GM12864 (cell line): Measurements from ENCODE around the gene CTAGE1.

Experiments used
- DNase-seq: peaks from one replicate; pipeline ENCODE4 v3.0.0-alpha.2; 2011; ENCODE audit warnings: low read depth
- H3K4me3 ChIP-seq: 2 replicates; pipeline ENCODE4 v1.5.1; 2011; ENCODE audit warnings: mild to moderate bottlenecking, low read depth, low read length, control low read depth
- CTCF ChIP-seq: IDR thresholded peaks from 2 replicates; pipeline ENCODE4 v1.5.1; 2011; ENCODE audit warnings: low read depth, mild to moderate bottlenecking, moderate library complexity, low read length, control low read depth, inconsistent platforms; ENCODE audit errors: missing control alignments

Gene CTAGE1, protein sequence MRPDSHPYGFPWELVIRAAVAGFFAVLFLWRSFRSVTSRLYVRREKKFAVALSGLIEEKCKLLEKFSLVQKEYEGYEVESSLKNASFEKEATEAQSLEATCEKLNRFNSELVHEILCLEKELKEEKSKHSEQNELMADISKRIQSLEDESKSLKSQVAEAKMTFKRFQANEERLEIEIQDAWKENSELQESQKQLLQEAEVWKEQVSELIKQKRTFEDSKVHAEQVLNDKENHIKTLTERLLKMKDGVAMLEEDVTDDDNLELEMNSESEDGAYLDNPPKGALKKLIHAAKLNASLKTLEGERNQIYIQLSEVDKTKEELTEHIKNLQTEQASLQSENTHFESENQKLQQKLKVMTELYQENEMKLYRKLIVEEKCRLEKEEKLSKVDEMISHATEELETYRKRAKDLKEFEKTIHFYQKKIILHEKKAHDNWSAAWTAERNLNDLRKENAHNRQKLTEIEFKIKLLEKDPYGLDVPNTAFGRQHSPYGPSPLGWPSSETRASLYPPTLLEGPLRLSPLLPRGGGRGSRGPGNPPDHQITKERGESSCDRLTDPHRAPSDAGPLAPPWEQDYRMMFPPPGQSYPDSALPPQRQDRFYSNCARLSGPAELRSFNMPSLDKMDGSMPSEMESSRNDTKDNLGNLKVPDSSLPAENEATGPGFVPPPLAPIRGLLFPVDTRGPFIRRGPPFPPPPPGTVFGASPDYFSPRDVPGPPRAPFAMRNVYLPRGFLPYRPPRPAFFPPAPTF

GRCh38 chr18:22417496-22418188, at the start of gene CTAGE1:
Gene CTAGE1 (minus strand): TSS chr18:22417915. CDS start chr18:22417811, 104 bp downstream.
- TF ChIP-seq CTCF = no peak
- no peak within 1 kb of the TSS for H3K4me3 ChIP-seq
- no peak for DNase-seq

DNA sequence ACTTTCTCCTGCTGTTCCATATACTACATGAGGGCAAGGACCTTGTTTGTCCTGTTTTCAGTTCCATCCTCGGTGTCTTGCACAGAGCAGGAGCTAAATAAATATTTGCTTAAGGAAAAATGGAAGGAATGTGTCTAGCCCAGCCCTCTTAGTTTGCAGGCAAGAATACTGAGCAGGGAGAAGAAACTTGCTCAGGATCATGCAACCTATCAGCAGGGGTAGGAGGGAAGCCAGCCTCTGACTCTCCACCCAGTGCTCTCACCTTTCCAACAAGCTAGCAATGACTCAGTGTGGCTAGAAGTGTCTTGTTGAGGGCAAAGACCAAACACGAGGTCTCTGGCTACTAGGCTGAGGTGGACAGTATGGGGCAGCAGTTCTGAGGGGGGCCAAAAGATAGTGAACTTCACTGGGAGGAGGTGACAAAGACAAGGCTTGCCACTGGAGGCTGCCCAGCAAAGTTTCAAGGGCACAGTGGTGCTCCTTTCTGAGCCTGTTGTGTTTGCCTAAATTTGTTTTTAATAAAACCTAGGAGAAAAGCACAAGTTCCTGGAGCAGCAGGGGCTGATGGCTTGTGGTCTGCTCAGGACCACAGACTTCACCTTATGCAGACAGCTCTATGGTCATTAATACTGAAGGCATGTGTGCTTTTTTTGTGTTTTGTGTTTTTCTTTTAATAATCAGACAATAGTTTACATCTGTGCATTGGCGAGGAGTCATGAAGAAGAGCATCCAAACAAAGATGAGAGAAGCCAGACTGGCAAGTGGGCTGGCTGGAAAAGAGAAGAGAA, 49.1 kb upstream of the CTAGE1 start:
- no peak overlapping the region for H3K4me3 ChIP-seq
- no peak for DNase-seq
- no peak for TF ChIP-seq CTCF

- DNase-seq = no peak
- H3K4me3 ChIP-seq = no peak overlapping the region
- no peak for TF ChIP-seq CTCF
Measured at GRCh38 chr18:22465859-22466457, 48.2 kb upstream of the CTAGE1 start.

DNA sequence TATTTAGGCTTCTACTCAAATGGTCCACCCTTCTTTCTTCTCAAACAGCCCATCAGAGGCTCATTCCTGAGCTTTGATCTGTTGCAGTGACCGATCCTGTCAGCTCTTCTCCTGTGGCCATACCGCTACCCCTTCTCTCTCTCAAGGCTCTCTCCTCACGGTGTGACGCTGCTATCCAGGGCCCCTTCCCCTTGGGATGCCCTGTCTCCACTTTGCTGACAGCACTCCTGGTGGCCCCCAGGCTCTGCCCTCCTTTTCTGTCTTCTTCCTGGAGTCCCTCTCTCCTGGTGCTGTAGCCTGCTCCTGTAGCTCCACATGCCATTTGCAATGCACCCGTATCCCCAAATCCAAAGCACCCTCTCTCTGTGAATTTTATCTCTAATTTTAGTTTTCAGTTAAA, 45.4 kb upstream of the CTAGE1 start:
- H3K4me3 ChIP-seq = no peak overlapping the region
- no peak for DNase-seq
- TF ChIP-seq CTCF = no peak

GRCh38 chr18:22459491-22459890, 41.8 kb upstream of the CTAGE1 start:
- DNase-seq = no peak
- TF ChIP-seq CTCF = no peak
- H3K4me3 ChIP-seq = no peak overlapping the region

DNA sequence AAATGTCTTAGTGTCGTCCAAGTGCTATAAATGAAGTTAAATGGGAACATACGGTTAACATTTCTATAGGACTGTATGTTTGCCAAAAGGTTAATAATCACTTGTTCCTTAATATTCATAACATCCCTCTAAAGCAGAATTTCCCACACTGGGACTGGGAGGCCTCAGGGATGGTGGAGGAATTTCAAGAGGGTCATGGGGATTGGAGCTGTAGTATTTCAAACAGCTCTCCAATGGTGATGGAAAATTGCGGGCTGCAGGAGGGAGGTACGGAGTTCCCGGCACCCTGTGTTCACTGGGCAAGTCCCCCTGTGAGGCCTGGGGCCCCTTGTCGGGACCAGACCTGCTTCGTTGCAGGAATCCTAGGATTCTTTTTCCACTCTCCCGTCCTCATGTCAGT, 39.8 kb upstream of the CTAGE1 start:
- TF ChIP-seq CTCF = no peak
- no peak overlapping the region for H3K4me3 ChIP-seq
- DNase-seq = no peak
